ENCODE data around the gene PGLYRP2.
A peak's percentile ranks its signal among the peaks of the same experiment; 100 is the strongest.

Gene PGLYRP2

GRCh38 chr19:15439078-15439799 lies 40.1 kb downstream of the PGLYRP2 start:
- DNase-seq (ENCODE audit: low spot score), result no peak

DNA sequence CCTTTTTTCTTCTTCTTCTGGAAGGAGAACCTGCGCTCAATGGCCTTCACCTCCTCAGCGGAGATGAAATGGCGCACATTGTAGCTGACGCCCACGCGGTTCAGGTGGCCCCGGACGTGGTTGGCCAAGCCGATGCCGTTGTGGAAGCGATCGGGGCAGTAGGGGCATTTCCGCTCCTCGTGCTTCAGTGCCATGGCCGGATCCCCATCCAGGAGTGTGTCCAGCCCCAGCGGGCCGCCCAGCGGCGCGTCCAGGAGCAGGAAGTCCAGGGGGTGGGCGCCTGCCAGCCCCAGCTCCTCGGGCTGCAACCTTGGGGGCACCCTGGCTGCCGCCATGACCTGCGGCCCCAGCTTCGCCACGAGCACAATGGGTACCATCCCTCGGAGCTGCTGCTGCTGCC lies 40.7 kb downstream of the PGLYRP2 start:
- DNase-seq (ENCODE audit: low spot score), result no peak

DNA sequence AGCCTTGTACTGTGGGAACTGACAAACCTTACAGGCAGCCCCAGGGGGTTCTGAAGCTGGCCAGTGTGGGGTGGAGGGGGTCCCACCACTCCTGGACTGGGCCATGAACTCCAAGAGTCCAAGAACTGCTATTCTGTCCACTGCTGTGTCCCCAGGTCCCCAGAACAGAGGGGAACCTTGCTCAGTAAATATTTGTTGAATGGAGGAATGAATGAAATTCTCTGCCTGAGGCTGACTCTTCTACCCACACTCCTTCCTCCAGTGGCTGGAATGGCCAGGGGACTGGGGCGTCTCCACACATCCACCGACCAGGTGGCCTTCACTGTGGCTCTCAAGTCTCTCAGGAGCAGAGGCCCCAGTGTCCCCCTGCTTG lies 41.2 kb downstream of the PGLYRP2 start:
- no peak for DNase-seq (ENCODE audit: low spot score)

DNA sequence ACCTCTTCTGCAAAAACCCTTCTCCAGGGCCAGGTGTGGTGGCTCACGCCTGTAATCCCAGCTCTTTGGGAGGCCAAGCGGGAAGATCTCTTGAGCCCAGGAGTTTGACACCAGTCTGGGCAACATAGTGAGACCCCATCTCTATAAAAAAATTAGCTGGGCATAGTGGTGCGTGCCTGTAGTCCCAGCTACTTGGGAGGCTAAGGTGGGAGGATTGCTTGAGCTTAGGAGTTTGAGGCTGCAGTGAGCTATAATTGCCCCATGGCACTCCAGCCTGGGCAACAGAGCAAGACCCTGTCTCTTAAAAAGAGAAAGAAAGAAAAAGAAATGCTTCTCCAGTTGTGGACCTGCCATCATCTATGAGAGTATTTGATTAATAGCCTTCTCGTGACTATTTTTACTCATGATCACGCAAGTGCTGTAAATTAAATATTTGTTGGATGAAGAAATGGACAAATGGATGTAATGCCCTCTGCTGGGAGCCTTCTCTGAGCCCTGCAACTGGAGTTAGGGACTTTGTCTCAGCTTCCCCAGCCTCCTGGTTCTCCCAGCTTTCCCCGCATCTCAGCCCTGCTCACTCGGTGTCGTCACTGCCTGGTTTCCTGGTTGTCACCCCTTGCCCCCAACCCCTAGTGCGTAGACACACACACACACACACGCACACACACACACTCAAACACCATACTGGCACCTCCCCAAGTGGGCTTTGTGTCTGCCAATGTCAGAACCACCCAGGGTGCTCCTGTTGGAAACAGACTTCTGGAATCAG lies 41.8 kb downstream of the PGLYRP2 start:
- peak; percentile 68 for DNase-seq (ENCODE audit: low spot score)

DNA sequence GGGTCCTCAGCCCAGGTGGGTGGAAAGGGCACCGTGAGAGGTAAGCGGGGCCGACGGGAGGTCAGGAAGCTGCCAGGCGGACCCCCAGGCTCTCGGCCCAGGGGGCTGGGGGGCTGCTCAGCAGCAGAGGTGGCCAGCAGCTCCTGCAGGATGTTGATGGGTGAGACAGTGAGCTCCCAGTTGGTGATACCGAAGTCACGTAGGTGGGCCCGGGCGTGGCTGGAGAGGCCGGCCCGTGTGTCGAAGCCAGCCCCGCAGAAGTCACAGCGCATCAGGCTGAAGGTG lies 42.5 kb downstream of the PGLYRP2 start:
- DNase-seq (ENCODE audit: low spot score), result no peak

GRCh38 chr19:15436012-15436825 lies 43.1 kb downstream of the PGLYRP2 start:
- no peak for DNase-seq (ENCODE audit: low spot score)

DNA sequence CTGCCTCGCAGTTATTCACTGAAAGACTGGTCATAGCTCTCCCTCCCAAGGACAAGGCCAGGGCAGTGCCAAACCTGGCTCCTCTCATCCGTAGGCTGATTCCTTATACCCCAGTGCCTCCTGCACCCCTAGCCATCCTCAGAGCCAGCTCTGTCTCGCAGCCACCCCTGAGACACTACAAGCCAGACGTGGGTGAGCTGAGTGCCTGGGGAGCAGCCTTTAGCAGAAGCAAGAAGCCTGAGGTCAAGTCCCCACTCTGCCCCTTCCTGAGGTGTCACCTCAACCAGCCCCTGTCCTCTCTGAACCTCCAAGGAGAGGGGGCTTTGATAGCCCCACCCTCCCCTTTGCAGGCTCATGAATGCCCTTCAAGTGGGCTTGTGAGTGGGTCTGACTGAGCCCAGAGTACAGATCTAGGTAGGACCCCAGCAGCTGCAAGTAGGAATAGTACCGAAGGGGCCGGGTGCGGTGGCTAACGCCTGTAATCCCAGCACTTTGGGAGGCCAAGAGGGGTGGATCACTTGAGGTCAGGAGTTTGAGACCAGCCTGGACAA lies 45.7 kb downstream of the PGLYRP2 start:
- DNase-seq (ENCODE audit: low spot score), result no peak

- DNase-seq (ENCODE audit: low spot score), result peak; percentile 98
These were observed 46.4 kb downstream of the PGLYRP2 start for GRCh38 chr19:15432629-15433518.

DNA sequence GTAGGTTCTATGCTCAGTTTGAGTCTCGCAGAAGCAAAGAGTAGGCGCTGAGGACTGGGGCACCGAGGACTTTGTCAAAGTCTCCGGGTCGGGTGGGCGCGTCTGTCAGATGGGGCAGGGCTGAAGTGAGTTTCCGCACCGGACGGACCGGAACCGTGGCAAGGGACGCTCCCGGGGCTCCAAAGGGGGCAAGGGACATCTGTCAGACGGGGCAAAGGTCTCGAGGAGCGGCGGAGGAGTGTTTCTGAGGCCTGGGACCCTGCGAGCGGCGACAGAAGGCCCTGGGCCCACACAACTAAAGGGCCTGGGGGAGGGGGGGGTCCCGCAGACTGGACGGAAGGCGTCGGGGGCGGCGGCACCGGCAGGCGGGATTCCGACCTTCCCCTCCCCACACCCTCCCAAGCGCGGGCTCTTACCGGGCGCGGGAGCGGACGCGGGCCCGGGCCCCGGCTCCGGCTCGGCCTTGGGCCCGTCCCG lies 47.2 kb downstream of the PGLYRP2 start:
- DNase-seq (ENCODE audit: low spot score), result peak; percentile 25

GRCh38 chr19:15431396-15432017 lies 47.8 kb downstream of the PGLYRP2 start:
- no peak for DNase-seq (ENCODE audit: low spot score)

DNA sequence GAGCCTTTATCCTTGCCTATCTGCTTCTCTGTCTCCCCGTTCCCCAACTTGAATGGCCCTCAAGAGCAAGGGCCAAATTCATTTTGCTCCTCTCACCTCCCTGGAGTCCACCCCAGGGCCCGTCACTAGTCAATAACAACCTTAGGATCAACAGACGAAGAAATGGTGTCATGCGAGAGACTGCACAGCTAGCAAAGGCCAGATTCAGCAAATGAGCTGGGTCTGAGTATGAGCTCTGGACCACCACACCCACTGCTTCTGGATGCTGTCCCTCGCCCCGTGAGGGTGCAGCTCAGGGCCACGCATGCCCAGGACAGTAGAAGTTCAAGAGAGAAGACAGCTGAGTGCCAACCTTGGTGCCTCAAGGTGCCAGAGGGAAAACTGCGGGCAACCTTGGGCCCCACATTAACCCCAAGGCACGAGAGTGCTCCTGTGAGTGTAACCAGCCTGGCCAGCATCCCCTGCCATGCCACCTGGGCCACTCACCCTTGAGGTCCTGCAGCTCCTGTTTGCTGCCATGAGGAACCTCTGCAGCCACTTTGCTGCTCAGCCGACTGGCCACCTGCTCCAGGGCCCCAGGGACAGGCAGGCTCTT lies 48.7 kb downstream of the PGLYRP2 start:
- DNase-seq (ENCODE audit: low spot score), result no peak

DNA sequence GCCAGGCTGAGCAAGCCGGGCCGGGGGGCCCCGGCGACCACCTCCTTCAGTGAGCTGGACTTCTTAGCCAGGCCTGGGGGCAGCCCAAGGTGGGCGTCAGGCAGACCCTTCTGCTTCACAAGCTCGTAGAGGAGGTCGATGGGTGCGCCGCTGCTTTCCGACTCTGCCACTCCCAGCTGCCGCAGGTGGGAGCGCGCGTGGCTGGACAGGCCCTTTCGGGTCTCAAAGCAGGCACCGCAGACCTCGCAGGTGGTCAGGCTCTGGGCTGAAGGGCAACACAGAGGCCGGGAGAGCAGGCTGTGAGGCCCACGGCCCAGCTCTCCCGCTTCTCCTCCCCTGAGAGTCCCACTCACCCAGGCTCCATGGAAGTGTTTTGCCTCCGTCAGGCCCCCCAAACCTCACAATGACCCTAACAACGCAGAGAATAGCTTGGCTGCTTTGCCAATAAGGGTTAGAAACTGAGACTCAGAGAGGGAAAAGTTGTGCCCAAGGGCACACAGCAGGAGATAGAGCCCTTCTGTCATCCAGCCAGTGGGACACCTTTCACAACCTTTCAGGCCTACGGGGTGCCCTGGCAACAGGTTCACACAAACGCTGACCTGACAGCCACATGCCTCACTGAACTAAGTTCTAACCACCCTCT lies 49.4 kb downstream of the PGLYRP2 start:
- DNase-seq (ENCODE audit: low spot score), result no peak

DNA sequence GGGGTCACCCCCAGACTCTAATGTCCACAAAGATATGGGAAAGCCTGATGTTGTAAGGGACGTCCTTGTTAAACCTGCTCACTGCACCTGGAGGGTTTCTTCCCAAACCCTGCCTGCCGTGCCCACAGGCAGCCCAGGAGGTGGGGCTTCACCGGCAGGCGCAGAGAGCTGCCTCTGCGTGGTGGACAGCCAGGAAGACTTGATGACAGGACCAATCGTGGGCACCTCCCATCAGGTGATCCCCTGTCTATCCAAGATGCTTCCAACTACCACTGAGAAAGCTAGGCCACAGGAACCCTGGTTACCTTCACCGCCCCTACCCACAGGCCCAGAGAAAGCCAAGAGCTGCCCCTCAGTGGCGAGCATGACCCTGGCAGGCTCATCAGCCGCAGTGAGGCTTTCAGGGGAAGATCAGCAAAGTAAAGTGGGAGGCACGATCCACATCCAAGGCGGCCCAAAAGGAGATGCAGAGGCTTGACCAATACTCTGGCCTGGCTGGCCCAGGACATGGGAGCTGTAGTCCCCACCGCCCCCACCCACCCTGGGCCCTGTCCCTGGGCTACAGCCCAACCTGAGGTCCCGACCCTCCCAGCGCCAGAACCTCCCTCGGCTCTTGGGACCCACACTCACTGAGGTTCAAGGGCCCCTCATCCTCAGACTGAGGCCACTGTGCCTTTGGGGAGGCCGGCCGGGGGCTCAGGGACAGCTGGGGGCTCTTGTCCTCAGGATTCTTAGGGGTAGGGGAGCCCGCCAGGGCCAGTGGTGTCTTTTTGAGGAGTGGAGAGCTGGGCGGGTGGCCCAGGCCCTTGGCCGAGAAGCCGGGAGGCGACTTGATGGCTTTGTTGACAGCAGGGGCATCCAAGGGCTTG lies 50.1 kb downstream of the PGLYRP2 start:
- DNase-seq (ENCODE audit: low spot score), result no peak

DNA sequence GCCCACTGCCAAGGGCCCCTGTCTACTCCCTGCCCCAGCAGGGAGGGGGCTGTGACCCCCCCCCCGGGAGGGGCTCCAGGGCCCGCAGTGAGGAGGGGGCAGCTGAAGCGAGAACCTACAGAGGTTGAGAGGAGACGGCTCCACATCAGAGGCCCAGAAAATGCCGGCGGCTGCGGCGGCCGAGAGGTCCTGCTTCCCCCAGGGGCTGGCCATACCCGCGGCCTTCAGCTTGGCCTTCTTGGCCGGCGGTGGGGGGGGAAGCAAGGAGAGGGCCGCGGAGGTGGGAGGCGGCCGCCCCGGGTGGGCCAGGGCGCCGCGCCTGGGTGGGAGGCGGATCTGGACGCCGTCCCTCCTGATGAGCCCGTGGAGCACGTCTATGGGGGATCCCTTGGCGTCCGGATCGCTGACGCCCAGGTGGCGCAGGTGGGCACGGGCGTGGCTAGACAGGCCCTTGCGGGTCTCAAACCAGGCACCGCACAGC lies 51.3 kb downstream of the PGLYRP2 start:
- DNase-seq (ENCODE audit: low spot score), result no peak

GRCh38 chr19:15427350-15427700 lies 52.0 kb downstream of the PGLYRP2 start:
- DNase-seq (ENCODE audit: low spot score), result no peak

- no peak for DNase-seq (ENCODE audit: low spot score)
These were observed 52.6 kb downstream of the PGLYRP2 start for GRCh38 chr19:15426485-15427349.

DNA sequence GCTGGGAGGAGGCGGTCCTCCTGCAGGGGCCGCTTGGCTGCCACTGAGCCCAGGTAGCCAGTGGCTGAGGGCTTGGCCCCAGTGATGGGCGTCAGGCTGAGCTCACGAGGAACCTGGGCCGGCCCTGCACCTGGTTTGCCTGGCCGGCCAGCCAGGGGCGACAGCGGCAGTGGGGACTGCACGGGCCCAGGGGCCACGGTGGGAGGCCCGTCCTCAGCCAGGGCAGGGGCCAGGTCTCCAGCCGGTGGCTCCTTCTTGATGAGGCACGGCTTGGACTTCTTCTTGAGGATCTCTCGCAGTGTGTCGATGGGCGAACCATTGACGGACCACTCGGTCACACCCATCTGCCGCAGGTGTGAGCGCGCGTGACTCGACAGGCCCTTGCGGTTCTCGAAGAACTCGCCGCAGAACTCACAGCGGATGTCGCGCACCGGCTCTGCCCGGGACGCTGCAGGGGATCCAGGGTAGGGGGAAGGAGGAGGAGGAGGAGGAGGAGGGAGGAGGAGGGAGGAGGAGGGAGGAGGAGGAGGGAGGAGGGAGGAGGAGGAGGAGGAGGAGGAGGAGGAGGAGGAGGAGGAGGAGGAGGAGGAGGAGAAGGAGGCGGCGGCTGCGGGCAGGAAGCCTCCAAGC lies 53.9 kb downstream of the PGLYRP2 start:
- DNase-seq (ENCODE audit: low spot score), result no peak

Data from AG08395 (cell line).